ENCODE data around the gene UVRAG.
A peak's percentile ranks its signal among the peaks of the same experiment; 100 is the strongest.
"Not testable (repeated sequence)": the region's sequence is repeated elsewhere in the genome, so short reads cannot be mapped to it uniquely, and the experiment has no call there.

UVRAG gene

DNA sequence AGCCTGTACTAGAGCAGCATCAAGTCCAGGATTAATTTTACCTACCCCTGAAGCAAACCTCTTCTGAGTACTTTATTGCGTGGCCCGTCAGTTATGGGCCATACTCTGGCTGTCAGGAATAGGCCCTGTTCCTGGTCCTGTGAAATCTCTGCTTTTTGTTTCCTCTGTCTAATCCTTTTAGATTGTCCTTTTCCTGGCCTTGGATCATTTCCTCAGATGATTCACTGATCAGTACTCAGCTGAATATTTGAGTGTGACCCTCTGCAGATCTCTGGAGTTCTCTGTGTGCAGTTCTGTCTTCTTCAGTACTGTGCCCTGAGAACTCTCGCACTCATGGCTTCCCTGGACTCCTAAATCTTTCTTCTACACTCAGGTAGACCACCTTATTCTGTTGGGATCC is 123.5 kb downstream of the UVRAG start:
- Histone ChIP-seq H3K4me3 (no peak overlapping the region), H3K27ac (no peak overlapping the region)

DNA sequence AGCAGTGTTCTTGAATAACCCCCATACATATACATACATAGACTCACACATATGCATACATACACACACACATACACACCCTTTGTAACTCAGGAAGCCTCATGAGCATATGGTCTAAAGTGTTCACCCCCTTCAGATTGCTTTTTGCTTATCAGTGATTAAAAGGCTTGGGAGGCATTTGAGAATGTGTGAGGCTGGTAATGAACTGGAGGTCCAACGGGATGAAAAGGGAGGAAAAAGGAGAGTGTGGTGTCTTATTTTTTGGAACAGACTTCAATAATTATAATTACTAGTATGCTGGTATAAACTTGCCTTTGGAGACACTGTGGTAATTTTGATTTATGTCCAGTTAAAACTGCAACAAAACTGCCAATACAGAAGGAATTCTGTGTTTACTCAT is 124.5 kb downstream of the UVRAG start:
- Histone ChIP-seq H3K4me3 (no peak overlapping the region), H3K27ac (no peak overlapping the region)

DNA sequence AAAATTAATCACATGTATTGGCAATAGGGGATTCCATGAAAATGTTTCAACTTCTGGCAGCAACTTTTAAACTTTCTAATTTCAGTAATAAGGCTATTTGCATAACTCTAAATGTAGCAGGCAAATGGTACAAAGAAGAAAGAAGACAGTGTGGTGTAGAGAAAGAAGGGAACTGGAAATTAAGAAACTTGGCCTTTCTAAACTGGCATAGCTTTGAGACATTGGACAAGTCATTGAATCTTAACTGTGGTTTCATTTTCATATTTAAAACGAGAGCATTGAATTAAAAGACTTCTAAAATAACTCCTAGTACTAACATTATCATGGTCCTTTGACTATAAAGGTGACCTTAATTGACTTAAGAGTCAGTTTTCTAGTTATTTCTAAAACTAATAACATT is 125.0 kb downstream of the UVRAG start:
- Histone ChIP-seq H3K27ac (no peak overlapping the region), H3K4me3 (no peak overlapping the region)

DNA sequence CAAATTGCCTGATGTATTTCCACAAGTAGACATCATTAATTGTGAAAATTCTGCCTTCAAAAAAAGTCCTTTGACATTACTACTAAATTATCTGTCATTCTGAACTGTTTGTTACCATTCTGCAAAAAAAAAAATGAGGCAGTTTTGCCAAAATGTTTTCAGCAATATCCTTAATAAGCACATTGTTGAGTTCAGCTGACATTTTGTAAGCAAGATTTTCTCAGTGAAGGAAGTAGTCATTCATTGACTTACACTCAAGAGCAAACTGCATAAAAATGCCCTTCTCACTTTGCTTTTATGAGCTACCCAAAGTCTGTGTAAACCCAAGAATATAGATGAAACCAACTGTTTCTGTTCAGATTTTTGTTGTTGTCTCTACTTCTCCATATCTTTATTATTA is 125.9 kb downstream of the UVRAG start:
- H3K4me3 ChIP-seq: no peak overlapping the region
- H3K27ac ChIP-seq: no peak overlapping the region

DNA sequence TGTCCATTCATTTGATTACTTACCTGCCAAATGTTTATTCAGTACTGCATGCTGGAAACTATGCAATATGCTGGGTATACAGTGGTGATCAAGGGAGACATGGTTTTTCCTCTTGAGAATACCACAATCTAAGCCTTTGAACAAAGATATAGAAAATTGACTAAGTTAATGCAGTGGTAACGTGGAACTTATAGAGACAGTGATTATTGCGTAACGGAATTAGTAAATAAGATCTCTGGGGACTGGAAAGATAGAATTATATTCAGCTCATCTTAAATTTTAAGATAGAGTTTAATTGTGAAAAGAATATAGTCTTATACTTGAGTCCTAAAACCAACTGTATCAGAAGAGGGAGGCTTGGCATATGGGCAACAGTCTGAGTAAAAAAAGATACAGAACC is 129.5 kb downstream of the UVRAG start:
- H3K27ac ChIP-seq: no peak overlapping the region
- no peak overlapping the region for H3K4me3 ChIP-seq

DNA sequence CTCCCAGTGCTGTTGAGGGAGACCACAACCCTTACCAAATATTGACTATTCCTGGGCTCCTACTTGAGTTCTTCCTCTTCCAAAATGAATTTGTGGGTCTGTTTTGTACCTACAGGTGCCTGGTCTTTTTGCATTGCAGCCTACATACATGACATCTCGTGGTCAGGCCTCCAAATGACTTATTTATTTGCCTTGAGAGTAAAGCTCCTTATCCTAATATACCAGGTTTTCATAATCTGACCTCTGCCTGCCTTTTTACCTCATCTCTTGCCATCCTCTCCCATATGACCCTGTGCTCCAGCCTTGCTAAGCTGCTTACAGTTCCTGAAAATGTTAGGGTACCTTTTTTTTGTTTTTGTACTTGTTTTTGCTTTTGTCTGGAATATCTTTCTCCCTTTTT is 130.4 kb downstream of the UVRAG start:
- H3K4me3 ChIP-seq: no peak overlapping the region
- H3K27ac ChIP-seq: no peak overlapping the region

DNA sequence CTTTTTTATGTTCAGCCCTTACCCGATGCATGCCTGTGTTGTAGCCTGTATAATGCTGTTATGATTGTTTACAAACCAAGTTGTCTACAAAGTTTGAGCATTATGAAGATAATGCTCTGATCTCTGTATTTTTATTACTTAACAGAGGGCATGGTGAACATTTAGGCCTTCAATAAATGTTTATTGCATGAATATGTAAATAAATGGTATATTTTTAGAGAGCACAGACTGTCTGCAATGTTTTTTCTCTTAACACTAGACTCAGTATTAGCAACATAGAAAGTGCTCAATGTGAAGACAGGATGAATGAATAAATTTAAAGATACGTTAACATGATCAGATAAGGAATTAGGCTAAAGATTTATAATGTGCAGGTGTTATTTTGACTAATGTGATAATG is 130.9 kb downstream of the UVRAG start:
- peak overlapping the region in 1 of 21 experiments; percentile 23 for H3K27ac ChIP-seq
- no peak overlapping the region for H3K4me3 ChIP-seq

DNA sequence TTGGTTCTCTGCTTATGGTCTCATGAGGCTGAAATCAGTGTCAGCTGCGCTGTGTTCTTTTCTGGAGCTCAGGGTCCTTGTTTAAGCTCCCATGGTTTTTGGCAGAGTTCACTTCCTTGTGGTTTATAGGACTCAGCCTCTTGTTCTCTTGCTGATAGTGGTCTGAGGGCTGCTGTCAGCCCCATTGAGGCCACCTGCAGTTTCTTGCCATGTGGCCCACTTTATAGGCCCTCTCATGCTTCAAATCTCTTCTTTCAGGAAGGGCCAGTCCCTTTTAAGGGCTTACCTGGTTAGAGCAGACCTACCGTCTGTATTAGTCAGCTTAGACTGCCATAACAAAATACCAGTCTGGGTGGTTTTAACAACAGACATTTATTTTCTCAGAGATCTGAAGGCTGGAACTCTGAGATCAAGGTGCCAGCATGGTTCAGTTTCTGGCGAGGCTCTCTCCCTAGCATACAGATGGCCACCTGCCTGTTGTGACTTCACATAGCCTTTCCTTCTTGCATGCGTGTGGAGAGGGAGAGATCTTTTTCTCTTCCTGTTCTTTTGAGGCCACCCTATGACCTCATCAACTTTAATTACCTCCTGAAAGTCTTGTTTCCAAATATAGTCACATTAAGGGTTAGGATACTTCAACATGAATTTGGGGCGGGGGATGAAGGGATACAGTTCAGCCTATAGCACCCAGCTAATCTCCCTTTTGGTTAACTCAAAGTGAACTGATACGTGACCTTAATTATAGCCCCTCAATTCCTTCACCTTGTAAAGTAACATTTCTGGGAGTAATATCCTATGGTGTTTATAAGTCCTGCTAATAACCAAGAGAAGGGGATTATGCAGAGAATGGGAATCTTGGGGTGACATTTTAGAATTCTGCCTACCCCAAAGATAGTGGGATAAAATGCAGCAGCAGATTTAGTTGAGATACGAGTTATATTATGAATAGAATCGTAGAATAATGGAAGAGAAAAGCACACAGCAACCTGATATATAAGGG is 131.8 kb downstream of the UVRAG start:
- H3K4me3 ChIP-seq: no peak overlapping the region
- peak overlapping the region in 4 of 21 experiments; percentile 5 to 62 (median 30) for H3K27ac ChIP-seq

DNA sequence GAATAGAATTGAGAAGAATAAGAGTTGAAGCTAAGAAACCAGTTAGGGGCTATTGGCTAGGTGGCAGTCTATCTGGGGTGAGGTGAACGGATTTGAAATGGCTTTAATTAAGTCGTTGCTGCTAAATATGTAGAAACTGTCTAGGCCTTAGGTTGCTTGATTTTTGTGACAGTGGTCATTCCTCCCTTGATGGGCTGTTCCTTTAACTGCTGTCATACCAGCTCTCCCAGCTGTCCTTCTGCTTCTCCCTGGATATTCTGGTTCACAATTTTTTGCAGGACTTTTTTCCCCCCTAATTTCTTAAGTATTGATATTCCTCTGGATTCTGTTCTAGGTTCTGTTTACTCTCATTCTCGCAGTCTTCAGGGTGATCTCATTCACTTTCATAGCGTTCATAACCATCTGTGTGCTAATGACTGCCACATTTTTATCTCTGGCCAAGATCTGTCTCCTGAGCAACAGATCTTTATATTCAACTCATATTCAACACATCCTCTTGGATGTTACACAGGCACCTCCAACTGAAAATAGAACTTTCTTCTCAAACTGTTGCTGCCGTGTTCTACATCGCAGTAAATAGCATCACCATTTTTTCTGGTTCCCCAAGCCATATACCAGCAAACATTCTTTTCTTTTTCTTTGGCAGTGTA is 134.1 kb downstream of the UVRAG start:
- Histone ChIP-seq H3K27ac (peak overlapping the region in 4 of 21 experiments; percentile 2 to 53 (median 3)), H3K4me3 (no peak overlapping the region)

DNA sequence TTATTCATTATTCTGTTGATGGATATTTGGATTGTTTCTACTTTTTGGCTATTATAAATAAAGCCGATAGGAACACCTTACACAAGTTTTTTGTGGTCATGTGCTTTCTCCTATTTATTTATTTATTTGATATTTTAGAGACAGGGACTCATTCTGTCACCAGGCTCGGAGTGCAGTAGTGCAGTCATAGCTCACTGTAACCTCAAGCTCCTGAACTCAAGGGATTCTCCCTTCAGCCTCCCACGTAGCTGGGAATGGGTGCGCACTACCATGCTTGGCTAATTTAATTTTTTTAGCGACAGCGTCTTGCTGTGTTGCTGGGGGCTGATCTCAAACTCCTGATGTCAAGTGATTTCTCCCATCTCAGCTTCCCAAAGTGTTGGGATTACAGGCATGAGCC is 135.1 kb downstream of the UVRAG start:
- Histone ChIP-seq H3K4me3 (no peak overlapping the region), H3K27ac (no peak overlapping the region)

DNA sequence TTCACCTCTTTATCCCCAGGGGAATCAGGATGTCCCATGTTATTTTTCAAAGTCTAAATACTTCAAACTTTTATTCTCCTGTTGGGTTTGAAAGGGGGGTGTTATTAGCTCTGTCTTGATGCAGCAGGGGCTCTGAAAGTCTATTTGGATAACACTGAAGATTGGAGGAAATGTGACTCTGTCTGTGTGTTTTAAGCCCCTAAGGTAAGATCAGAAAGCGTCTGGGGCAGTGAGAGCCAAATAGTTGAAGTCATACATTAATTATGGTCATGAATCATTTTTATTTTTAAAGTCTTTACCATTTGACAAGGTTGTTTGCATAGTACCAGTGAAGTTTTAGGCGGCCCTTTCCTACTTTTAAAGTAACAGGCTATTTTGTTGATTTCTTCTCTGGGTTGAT is 139.0 kb downstream of the UVRAG start:
- H3K27ac ChIP-seq: no peak overlapping the region

DNA sequence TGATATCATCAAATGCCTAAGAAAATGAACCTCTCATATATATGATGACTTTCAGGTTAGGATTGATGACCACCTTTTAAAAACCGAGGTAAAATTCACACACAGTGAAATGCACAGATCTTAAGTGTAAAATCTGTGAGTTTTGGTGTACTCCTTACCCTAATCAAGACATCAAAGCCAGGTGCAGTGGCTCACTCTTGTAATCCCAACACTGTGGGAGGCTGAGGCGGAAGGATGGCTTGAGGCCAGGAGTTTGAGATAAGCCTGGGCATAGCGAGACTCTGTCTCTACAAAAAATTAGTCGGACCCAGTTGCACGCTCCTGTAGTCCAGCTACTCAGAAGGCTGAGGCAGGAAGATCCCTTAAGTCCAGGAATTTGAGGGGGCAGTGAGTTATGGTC is 140.4 kb downstream of the UVRAG start:
- H3K27ac ChIP-seq: no peak overlapping the region
- no peak overlapping the region for H3K4me3 ChIP-seq

More for the DNA sequence above, 139.0 kb downstream of the UVRAG start:
- H3K4me3 ChIP-seq: no peak overlapping the region

DNA sequence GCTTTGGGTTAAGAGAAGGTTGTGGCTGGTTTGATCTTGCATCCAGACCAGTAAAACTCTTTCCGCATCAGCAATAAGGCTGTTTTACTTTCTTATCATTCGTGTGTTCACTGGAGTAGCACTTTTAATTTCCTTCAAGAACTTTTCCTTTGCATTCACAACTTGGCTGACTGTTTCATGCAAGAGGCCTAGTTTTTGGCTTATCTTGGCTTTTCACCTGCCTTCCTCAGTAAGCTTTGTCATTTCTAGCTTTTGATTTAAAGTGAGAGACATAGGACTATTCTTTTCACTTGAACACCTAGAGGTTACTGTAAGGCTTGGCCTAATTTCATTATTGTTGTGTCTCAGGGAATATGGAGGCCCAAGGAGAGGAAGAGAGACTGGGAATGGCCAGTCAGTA is 144.5 kb downstream of the UVRAG start:
- Histone ChIP-seq H3K4me3 (no peak overlapping the region), H3K27ac (no peak overlapping the region)

DNA sequence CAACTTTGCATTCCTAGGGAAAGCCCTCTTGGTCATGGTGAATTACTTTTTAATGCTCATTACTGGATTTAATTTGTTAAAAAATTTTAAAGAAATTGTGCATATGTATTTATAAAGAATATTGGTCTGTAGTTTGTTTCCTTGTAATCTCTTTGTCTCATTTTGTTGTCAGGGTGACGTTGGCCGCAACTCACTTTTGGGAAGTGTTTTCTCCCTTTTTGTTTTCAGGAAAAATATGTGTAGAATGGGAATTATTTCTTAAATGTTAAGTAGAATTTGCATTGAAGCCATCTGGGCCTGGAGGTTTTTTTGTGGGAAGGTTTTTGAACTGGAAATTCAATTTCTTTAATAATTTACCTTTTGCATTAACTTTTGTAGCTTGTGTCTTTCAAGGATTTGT is 149.1 kb downstream of the UVRAG start:
- Histone ChIP-seq H3K27ac (no peak overlapping the region), H3K4me3 (no peak overlapping the region)

DNA sequence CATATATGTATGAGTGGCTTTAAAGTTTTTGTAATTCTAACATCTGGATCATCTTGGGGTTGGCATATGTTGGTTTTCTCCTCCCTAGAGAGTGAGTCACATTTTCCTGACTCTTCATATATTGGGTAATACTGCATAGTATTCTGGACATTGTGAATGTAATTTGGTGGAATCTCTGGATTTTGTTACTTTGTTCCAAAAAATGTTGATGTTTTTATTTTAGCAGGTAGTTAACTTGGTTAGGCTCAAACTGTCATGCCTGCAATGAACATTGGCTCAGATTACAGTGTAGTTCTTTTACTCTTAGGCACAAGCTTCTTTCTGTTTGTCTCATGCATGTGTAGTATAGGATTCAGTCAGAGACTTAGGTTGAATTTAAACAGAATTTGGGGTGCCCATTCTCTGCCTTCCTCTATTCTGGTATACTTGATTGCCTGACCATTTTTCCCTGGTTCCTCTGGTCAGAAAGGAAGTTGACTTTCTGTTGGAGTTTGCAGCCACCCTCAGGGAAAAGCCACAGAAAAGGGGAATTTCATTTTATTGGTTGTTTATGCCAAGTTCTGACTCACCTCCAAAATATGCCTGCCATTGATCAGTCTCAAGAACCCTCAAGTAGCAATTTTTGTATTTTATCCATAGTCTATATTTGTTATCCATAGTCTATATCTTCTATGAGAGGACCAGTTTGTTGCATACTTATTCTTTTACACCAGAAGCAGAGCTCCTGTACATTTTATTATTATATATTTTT is 151.7 kb downstream of the UVRAG start:
- peak overlapping the region in 2 of 21 experiments; percentile 36 to 57 for H3K27ac ChIP-seq
- H3K4me3 ChIP-seq: no peak overlapping the region

DNA sequence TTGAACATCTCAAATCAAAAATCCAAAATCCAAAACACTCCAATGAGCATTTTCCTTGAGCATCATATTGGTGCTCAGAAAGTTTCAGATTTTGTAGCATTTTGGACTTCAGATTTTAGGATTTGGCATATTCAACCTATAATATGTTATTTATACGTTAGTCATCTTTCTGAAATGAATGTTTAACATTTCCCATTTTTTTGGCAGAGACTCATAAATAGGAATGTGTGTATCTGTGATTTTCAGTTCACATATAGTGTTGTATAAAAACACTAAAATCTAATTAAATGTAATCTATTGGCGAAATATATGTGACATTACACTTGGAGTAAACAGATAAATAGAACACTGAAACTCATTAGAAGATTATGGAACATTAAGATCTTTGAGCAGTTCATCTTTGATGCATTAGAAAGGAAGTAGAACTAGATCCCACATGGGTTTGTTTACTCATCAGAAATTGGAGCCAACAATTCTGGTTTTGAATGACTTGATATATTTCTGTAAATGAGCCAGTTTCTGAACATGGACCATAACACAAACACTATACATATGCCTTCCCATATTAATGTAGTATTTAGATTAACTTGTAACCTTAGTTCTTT is 153.1 kb downstream of the UVRAG start:
- Histone ChIP-seq H3K4me3 (no peak overlapping the region), H3K27ac (no peak overlapping the region)

DNA sequence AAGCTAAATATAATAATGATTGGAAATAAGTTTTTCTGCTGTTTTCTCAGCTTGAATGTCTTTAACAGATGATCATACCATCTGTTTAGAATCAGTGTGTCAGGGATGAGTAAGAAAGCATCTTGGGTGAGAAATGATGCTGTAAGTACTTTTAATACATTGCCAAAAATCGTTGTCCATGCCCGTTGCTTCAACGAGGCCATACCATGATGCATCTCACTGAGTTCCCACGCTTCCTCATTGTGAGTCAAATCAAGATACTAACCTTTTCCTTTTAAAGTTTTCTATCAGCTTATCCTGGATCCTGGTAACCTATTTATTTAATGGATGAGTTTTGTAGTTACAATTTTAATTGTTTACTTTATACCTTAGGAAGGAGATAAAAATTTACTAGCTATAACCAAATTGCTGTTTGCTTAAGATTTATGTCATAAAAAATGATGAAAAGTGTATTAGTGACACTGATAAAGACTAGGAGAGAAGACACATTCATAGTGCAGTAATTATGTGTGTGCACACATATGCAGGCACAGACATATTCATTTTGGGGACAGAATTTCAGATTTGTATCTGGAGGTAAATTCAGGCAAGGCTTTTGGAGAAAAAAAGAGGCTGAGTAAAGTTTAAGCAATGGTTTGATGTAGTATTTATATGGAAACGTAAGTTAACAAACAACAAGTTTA is 154.8 kb downstream of the UVRAG start:
- H3K27ac ChIP-seq: no peak overlapping the region
- no peak overlapping the region for H3K4me3 ChIP-seq

DNA sequence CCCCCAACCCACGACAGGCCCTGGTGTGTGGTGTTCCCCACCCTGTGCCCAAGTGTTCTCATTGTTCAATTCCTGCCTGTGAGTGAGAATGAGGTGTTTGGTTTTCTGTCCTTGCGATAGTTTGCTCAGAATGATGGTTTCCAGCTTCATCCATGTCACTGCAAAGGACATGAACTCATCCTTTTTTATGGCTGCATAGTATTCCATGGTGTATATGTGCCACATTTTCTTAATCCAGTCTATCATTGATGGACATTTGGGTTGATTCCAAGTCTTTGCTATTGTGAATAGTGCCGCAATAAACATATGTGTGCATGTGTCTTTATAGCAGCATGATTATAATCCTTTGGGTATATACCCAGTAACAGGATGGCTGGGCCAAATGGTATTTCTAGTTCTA is 158.7 kb downstream of the UVRAG start:
- not testable (repeated sequence) for H3K4me3 ChIP-seq, H3K27ac ChIP-seq

DNA sequence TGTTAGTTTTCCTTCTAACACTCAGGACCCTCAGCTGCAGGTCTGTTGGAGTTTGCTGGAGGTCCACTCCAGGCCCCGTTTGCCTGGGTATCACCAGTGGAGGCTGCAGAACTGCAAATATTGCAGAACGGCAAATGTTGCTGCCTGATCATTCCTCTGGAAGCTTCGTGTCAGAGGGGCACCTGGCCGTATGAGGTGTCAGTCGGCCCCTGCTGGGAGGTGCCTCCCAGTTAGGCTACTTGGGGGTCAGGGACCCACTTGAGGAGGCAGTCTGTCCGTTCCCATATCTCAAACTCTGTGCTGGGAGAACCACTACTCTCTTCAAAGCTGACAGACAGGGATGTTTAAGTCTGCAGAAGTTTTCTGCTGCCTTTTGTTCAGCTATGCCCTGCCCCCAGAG is 164.1 kb downstream of the UVRAG start:
- not testable (repeated sequence) for H3K27ac ChIP-seq, H3K4me3 ChIP-seq
